HG03378 (cell line): ENCODE results near the gene RAB26.

ENCODE experiments used
- ATAC-seq: cut with Tn5 transposase; IDR thresholded peaks from one replicate; pipeline ENCODE4 v1.9.1; 2021; ENCODE audit warnings: mild to moderate bottlenecking, moderate library complexity; ENCODE audit not compliant: unreplicated experiment

Gene RAB26

DNA sequence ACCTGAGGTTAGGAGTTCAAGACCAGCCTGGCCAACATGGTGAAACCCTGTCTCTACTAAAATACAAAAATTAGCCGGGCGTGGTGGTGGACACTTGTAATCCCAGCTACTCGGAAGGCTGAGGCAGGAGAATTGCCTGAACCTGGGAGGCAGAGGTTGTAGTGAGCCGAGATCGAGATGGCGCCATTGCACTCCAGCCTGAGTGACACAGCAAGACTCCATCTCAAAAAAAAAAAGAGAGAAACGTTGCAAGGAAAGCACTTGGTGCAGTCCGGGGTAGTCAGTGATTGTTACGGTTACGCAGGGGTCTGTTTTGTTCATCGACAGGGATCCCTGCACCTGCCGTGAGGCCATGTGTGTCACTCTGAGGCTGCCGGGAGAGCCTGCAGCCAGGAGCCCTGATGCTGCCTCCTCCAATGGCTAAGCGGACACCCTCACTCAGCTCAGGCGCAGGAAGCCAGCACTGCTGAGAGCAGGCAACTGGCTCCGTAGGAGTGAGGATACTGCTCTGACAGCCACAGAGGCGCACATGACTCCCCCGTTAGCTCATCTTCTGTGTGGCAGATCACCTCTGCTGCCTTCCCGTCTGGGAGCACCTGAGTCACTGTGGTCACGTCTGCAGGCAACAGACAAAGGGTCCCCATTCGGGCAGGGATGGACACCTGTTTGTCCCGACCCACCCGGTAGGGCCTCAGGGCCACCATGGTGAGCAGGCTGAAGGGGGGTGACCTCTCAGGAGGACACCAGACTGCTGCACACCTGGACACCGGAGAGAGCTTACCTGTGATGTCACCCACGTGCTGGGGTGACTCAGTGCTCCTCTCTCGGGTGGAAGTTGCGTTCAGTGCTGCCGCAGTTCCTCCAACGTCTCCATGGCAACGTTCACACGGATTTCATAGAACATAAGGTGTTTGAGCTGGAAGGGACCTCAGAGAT is 5.2 kb upstream of the RAB26 start:
- ATAC-seq: no peak

GRCh38 chr16:2143878-2144485 is 4.4 kb upstream of the RAB26 start:
- ATAC-seq: no peak

DNA sequence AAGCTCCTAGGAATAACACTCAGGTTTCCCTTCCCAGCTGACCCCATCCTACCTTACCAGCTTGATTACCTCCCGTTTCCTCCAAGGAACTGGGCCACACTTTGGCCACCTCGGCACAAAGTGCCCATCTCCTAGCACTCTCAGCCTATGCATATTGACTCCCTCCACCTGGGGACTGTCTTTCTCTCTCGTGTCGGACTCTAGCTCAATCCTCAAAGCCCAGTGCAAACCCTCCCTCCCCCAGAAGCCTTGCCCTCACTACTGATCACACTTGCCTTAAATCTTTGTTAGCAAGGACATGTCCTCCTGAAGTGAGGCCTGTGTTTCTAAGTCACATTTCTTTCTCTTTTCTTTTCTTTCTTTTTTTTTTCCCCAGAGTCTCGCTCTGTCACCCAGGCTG is 2.6 kb upstream of the RAB26 start:
- no peak for ATAC-seq

DNA sequence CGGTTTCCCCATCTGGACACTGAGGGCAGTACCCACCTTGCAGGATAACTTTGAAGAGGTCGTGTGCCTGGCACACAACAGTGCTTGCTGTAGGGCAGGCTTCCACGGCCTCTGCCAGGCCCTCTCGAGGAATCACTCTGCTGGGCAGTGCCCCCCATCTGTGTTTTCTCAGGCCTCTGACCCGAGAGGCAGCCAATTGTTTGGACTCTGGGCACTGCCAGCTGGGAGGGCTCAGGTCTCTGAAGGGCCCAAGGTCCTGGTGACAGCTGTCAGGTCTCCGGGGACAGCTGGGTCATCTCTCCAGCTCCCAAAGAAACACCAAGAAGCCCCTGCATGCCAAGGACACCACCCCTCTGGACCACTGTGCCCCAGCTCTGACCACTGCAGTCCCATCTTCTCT is 1.0 kb upstream of the RAB26 start:
- ATAC-seq: no peak

DNA sequence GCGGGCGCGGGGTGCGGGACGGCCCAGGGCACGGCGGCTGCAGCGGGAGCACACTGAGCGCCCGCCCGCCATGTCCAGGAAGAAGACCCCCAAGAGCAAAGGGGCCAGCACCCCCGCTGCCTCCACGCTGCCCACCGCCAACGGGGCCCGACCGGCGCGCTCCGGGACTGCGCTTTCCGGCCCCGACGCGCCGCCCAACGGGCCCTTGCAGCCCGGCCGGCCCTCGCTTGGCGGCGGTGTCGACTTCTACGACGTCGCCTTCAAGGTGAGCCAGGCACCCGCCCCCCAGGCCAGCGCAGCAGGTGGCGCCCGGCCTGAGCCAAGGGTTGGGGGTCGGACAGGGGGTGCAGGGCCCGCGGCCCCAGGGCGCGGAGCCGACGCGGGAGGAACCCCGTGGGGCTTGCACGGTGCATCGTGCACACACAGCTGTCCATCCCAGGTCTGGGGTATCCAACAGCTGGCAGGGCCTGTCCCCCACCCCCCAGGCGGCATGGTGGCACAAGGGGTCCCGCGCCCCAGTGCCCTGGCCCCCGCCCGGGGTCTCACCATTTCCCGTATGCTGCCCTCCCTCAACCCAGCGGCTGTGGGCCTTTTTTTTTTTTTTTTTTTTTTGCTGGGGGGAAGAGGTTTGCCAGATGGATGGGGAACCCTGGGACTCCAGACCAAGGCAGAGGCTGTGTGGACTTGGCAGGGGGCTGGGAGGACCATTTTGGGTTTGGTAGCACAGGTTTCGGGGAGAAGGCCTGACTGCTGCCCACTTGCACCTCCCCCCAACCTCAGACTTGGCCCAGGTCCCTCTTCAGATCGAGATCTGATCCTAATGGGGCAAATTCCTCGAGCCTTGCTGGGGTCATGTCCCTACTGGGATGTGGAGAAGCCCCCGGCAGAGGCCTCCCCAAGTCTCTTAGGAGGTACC is 547 bp downstream of the RAB26 start:
- ATAC-seq: no peak

DNA sequence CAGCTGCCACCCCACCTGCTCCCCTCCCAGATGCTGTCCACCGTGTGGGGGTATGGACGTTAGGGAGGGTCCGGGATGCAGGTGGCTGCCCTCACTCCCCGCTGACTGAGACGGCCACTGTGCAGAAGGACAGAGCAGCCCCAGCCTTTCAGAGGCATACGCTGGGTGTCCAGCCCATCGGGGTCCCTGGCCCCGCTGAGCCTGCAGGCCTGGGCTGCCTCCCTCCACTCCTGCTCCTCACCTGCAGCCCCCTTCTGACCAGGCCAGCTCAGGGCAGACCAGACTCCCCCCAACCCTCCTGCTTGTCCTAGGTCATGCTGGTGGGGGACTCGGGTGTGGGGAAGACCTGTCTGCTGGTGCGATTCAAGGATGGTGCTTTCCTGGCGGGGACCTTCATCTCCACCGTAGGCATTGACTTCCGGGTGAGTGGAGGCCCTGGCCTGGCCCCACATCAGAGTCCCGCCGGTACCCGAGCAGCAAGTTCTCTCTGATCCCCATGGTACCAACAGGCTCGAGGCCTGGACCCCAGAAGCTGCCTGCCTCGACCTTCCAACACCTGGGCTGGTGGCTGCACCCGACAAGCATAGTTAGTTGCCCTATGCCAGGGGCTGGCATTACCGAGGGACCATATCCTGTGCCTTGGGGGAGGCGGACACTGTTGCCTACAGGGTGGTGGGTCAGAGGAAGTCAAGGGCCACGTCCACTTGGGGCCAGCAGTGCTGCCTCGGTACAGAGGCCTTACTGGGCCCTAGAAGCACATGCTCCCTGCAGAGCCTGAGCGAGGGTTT is 1.4 kb downstream of the RAB26 start:
- ATAC-seq: no peak

DNA sequence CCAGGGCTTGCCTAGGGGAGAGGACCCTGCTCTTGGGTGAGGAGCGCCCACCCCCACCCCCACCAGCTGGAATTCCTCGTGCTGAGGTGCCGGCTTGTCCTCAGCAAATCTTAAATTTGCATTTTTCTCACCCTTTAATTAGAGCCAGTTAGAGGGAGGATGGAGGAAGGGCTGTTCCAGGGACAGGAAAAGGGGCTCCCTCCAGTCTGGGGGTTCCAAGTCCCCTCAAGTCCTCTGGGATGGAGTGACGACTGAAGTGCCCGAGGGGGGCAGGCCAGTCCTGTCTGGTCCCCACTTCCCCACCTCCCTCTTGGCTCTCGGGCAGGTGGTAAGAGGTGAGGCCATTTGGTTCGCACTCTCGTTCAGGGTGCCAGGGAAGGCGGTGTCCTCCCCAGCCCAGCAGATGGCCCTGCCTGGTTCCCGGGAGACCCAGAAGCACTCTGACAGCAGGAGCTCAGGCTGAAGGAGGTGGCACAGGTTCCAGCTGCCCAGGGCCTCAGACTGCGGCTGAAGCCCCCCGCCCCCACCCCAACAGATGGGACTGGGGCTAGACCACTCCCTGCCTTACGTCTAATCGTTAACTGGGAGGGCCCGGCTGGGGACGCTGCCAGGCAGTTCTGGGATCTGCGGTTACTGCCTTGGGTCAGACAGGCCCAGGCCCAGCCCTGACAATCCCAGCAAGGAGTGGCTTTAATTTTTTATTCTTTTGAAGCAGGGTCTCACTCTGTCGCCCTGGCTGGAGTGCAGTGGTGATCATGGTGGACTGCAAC is 2.2 kb downstream of the RAB26 start:
- ATAC-seq: no peak

DNA sequence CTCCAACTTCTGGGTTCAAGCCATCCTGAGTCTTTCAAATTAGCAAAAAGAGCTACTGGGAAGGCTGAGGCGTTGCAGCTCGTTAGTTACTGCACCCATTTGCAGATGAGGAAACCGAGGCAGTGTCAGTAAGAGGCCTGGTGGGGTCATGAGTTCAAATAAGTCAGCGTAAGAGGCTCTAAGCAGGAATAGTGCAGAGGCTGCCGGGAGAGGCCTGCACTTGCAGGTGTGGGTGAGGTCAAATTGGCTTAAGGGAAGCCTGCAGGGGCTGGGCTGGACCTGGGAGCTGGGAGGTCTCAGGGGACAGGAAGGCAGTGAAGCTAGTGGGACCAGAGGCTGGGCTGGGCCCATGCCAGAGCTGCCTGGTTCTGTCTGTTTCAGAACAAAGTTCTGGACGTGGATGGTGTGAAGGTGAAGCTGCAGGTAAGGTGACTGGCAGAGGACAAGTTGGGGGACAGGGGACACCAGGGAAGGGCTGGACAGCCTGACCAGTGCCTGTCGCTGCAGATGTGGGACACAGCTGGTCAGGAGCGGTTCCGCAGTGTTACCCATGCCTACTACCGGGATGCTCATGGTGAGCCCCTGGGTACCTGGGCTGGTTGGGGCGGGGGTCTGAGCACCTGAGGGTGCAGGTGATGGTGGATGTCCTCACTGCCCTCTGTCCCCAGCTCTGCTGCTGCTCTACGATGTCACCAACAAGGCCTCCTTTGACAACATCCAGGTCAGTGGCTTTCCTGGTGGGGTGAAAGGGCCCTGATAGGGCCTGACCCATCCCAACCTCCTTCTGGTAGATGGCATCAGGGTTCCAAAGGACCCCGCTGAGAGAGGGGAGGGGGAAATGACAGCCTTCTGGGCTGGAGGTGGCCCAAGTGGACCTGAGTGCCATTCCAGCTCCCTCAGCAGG is 3.0 kb downstream of the RAB26 start:
- ATAC-seq: no peak

GRCh38 chr16:2152695-2153506 is 4.5 kb downstream of the RAB26 start:
- ATAC-seq: no peak

DNA sequence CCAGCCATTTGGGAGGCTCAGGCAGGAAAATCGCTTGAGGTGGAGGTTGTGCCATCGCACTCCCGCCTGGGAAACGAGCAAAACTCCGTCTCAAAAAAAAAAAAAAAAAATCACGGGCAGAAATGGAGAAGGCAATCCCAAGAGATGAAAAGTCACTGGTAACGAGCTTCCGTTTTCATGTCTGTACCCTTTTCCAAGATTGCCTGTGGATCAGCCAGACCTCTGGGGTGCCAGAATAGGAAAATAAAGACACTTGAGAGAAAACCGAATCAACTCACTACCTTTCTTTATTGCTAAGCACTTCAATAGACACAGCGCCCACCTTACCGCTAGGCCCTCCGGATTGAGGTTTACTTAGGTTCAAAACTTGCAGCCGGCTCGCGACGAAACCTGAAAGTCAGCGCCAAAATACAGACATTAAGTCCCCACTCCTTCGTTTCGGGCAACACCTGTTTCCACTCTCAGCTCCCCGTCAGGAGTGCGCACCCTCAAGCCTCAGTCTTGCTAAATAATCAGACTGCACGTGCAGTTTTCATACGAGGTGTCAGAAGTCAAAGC is 6.2 kb downstream of the RAB26 start:
- ATAC-seq: no peak

DNA sequence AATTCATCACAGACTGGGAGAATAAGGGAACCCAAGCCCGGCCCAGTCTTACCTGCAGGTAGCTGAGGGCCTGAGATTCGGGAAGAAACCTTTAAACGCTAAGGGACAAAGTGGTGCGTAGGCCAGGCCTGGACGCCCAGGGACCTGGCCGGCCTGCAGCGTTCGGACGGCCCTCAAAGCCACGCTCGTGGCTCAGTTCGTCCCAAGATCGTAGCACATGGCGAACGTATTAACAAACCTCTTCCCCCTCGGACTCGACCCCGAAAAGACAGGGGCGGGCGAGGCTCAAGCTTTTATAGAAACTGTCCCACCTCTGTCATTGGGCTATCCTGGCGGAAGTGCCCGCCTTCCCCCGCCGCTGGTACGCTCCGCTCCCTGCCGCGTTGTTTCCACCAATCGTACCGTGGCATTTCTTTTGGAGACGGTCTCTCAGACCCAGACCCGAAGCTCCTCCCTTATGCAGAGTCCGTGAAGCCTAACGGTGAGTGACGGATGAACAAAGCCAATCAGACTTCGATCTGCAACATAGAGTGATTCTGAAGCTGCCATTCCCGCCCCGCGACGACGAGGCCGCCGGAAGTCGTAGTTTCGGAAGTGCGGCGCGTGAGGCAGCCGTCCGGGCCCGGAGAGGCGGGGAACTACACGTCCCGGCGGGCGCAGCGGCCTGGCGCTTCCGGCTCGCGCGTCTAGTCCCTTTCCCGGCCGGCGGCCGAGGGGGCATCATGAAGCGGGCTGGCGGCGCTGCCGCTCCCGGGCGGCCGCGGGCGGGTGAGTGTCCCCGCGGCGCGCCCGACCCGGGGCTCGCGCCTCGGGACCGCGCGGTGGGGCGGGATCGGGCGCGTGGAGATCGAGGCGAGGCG is 6.9 kb downstream of the RAB26 start, which contains the start of gene TRAF7:
Gene TRAF7, plus strand, starts transcription at position 692 of the 860 bp plus-strand sequence. CDS start 8,139 bp downstream, outside the sequence.
- ATAC-seq: peak; percentile 89

GRCh38 chr16:2155977-2156848 is 7.8 kb downstream of the RAB26 start:
- no peak for ATAC-seq

- ATAC-seq: no peak
These were observed 8.4 kb downstream of the RAB26 start for GRCh38 chr16:2156849-2157224.

GRCh38 chr16:2157480-2158261 is 9.2 kb downstream of the RAB26 start:
- ATAC-seq: no peak

GRCh38 chr16:2158262-2158638 is 9.8 kb downstream of the RAB26 start:
- ATAC-seq: no peak
